Lower lobe of right lung (tissue), 2 donors: ENCODE results near the gene SPTB. TPM values are rescaled to one million over a fixed set of nuclear protein-coding genes. Genes with fewer than 3 reads are reported as not detected.
A peak's percentile ranks its signal among the peaks of the same experiment; 100 is the strongest.

Experiments
- ATAC-seq, 2 donors: fragments of 200-7000 bp; cut with Tn5 transposase; one replicate each; pipeline ENCODE4 v1.9.1; 2020 to 2022; ENCODE audit warnings: mild to moderate bottlenecking in 2 of 2, moderate library complexity in 2 of 2
- DNase-seq: peaks from one replicate; pipeline ENCODE4 v3.0.0-alpha.2; 2020
- H3K27ac ChIP-seq: fragments of 200-600 bp; one replicate; pipeline ENCODE4 v1.8.0; 2022
- H3K27me3 ChIP-seq: fragments of 200-600 bp; one replicate; pipeline ENCODE4 v1.8.0; 2022; ENCODE audit warnings: low read depth
- H3K36me3 ChIP-seq: fragments of 200-600 bp; one replicate; pipeline ENCODE4 v1.8.0; 2022; ENCODE audit warnings: mild to moderate bottlenecking
- H3K4me1 ChIP-seq: fragments of 200-600 bp; one replicate; pipeline ENCODE4 v1.8.0; 2022
- H3K4me3 ChIP-seq: fragments of 200-600 bp; one replicate; pipeline ENCODE4 v1.8.0; 2022; ENCODE audit warnings: mild to moderate bottlenecking
- H3K9me3 ChIP-seq: fragments of 200-600 bp; one replicate; pipeline ENCODE4 v1.8.0; 2022
- intact Hi-C: fragments of 100-400 bp; cut with DNase I; formaldehyde crosslinking; loops from one replicate; pipeline ENCODE4 v1.11.0; 2022
- total RNA-seq: library from RNA; stranded (reverse); fragmentation: NEBNext Ultra II Directional; extraction: Animal tissue kit (Norgen Biotek cat#: 25700); gene quantifications from one replicate; pipeline ENCODE4 v1.2.1, GENCODE V29; 2021
- TF ChIP-seq, protein P1 (sequence below): fragments of 200-600 bp; IDR thresholded peaks from one replicate; pipeline ENCODE4 v1.8.0; 2022; ENCODE audit warnings: antibody characterized with exemption, mild to moderate bottlenecking
- donor health status: DM: no; HTN: yes; CAD: no; lungs with severe emphysema.

SPTB gene
- total RNA-seq, 1 donor from 2014 or later: 2.5 TPM

DNA sequence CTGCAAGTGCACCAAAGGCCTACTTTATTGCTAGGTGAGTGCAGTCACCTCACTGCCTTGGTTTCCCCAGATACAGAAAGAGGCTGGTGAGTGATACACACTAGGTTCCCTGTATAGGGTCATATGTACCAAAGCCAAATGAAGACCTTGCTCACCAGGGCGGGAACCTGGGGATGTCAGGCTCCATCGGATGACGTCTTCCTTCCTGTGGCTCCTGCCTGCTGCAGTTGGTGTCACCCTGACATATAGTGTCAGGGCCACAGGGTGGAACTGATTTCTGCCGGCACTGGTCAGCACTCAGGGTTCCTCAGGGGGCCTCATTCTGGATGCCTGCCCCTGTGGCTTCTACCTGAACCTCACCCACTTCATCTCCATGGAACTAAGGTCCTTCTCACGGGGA is 132.4 kb downstream of the SPTB start:
- H3K9me3 ChIP-seq: no peaks in the 10 kb centered on the region
- TF ChIP-seq, protein P1, sequence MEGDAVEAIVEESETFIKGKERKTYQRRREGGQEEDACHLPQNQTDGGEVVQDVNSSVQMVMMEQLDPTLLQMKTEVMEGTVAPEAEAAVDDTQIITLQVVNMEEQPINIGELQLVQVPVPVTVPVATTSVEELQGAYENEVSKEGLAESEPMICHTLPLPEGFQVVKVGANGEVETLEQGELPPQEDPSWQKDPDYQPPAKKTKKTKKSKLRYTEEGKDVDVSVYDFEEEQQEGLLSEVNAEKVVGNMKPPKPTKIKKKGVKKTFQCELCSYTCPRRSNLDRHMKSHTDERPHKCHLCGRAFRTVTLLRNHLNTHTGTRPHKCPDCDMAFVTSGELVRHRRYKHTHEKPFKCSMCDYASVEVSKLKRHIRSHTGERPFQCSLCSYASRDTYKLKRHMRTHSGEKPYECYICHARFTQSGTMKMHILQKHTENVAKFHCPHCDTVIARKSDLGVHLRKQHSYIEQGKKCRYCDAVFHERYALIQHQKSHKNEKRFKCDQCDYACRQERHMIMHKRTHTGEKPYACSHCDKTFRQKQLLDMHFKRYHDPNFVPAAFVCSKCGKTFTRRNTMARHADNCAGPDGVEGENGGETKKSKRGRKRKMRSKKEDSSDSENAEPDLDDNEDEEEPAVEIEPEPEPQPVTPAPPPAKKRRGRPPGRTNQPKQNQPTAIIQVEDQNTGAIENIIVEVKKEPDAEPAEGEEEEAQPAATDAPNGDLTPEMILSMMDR: no peak
- ATAC-seq (no peak), DNase-seq (no peak)
- H3K4me3 ChIP-seq: no peak overlapping the region
- H3K4me1 ChIP-seq: peaks cover 18% of the 10 kb centered on the region
- intact Hi-C loops: no loop called here
- H3K27me3 ChIP-seq: no peaks in the 10 kb centered on the region
- no peak overlapping the region for H3K27ac ChIP-seq
- H3K36me3 ChIP-seq: peaks cover 24% of the 10 kb centered on the region

DNA sequence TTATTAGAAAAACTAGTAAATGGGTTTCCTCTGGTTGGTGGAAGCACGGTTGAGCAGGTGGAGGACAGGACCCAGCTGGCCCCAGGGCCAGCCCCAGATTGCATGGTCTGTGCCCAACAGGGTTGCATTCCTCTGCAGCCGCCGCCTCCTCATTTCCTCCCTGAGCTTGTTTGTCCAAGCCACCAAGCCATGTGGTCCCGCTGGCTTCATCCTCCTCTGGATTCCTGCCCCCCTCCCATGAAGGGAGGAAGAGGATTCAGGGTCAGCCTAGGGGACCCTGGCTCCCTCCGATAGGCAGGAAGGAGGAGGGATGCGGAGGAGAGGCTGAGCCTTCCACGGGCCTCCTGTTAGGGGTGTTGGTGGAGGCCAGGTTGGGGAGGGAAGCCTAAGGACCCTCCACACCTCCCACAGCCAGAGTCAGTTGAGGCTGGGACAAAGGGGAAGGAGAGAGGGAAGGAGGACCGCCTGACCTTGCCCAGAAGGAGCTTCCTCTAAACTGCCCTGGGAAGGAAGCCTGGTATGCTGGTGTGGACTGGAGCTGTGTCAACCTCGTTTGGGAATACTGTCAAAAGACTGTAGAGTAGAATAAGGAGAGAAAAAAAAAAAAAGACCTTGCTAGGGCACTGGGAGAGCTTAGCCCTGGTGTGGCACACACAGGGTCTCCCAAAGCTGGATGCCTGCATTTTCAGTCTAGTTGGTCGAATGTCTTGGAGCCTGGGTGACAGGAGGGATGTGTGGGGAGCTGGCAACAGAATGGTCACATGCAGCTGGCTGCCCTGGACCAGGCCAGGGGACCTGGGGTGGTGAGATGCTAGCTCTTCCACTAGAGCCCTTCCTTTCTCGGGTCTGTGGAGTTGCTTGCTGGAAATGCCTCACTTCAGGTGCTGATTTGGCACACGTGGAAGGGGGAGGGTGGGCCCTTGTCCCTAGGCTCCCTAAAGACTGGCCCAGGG is 133.1 kb downstream of the SPTB start:
- peaks cover 31% of the 10 kb centered on the region for H3K36me3 ChIP-seq
- intact Hi-C loops: no loop called here
- ATAC-seq: peak; percentile 2 to 5

DNA sequence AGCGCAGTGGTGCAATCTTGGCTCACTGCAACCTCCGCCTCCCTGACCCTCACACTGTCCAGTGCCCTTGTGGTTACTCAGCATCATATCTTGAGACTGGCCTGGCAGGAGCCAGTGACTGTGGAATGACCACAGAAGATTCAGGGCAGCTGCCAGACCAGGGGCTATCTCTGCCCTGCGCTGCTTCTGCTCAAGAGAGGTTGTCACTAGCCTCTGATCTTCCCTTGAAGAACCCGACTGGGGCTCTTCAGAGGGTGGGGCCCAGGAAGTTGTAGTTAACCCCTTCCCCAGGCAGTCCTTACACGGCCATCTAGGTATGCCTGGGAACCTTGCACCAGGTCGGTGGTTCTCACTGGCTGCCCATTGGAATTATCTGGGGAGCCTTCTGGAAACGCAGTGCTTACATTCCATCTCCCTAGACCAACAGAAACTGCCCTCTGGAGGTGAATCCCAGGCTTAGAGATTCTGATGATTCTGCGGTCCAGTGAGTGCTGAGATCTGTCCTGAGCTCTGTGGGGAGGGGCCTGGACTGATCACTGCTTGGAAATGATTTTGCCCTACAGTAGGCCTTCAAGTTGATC is 134.1 kb downstream of the SPTB start:
- intact Hi-C loops: no loop called here
- no peak for DNase-seq
- H3K27ac ChIP-seq: no peak overlapping the region

More for the DNA sequence above, 133.1 kb downstream of the SPTB start:
- no peak for DNase-seq
- H3K27me3 ChIP-seq: no peaks in the 10 kb centered on the region
- TF ChIP-seq, protein P1: no peak
- no peak overlapping the region for H3K4me3 ChIP-seq
- H3K4me1 ChIP-seq: peaks cover 18% of the 10 kb centered on the region
- no peaks in the 10 kb centered on the region for H3K9me3 ChIP-seq
- no peak overlapping the region for H3K27ac ChIP-seq

DNA sequence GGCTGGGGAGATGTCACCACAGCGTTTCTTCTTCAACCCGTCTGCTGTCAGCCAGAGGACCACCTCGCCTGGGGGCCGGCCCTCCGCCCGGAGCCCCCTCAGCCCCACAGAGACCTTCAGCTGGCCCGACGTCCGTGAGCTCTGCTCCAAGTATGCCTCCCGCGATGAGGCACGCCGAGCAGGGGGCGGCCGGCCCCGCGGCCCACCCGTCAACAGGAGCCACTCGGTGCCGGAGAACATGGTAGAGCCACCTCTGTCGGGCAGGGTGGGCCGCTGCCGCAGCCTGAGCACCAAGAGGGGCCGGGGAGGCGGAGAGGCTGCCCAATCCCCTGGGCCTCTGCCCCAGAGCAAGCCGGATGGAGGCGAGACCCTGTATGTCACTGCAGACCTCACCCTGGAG is 136.6 kb downstream of the SPTB start:
- no peak for ATAC-seq
- Histone ChIP-seq H3K9me3 (no peaks in the 10 kb centered on the region), H3K36me3 (peaks cover 67% of the 10 kb centered on the region), H3K27ac (no peak overlapping the region), H3K27me3 (no peaks in the 10 kb centered on the region), H3K4me3 (no peak overlapping the region), H3K4me1 (peaks cover 18% of the 10 kb centered on the region)
- TF ChIP-seq, protein P1: no peak
- intact Hi-C loops: no loop called here
- DNase-seq: no peak

More for the DNA sequence above, 134.1 kb downstream of the SPTB start:
- TF ChIP-seq, protein P1: no peak
- H3K27me3 ChIP-seq: no peaks in the 10 kb centered on the region
- peaks cover 41% of the 10 kb centered on the region for H3K36me3 ChIP-seq
- H3K9me3 ChIP-seq: no peaks in the 10 kb centered on the region
- ATAC-seq: peak; percentile 13
- peaks cover 18% of the 10 kb centered on the region for H3K4me1 ChIP-seq
- no peak overlapping the region for H3K4me3 ChIP-seq

DNA sequence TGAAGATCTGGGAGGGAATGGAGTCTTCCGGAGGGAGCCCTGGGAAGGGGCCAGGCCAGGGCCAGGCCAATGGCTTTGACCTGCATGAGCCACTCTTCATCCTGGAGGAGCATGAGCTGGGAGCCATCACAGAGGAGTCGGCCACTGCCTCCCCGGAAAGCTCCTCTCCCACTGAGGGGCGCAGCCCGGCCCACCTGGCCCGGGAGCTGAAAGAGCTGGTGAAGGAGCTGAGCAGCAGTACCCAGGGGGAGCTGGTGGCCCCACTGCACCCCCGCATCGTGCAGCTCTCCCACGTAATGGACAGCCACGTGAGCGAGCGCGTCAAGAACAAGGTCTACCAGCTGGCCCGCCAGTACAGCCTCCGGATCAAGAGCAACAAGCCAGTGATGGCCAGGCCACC is 137.7 kb downstream of the SPTB start:
- no peak for DNase-seq
- no peak for ATAC-seq
- Histone ChIP-seq H3K27me3 (no peaks in the 10 kb centered on the region), H3K4me1 (peaks cover 17% of the 10 kb centered on the region), H3K27ac (no peak overlapping the region), H3K9me3 (no peaks in the 10 kb centered on the region), H3K36me3 (peaks cover 72% of the 10 kb centered on the region), H3K4me3 (no peak overlapping the region)
- TF ChIP-seq, protein P1: no peak
- intact Hi-C loops: no loop called here
